ENCODE measurements around the gene HNRNPLL.

DNA sequence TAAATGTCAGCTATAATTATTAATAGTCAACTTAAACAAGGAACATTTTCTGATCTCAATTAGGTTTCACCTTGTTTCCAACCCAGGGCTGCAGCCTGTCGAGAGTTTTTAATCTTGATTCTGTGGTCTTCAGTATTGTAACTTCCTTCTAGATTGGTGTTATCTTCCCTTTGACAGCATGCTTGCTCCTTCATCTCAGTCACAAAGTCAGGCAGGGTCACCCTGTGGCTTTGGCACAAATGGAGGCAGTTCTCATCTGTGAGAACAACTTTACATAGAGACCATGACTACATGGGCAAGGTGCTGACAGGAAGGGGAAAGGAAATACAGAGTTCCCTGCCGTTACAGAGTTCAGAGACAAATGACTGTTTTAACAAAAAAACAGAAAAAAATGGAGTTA, 50.5 kb downstream of the HNRNPLL start:
- TF ChIP-seq, protein P1, sequence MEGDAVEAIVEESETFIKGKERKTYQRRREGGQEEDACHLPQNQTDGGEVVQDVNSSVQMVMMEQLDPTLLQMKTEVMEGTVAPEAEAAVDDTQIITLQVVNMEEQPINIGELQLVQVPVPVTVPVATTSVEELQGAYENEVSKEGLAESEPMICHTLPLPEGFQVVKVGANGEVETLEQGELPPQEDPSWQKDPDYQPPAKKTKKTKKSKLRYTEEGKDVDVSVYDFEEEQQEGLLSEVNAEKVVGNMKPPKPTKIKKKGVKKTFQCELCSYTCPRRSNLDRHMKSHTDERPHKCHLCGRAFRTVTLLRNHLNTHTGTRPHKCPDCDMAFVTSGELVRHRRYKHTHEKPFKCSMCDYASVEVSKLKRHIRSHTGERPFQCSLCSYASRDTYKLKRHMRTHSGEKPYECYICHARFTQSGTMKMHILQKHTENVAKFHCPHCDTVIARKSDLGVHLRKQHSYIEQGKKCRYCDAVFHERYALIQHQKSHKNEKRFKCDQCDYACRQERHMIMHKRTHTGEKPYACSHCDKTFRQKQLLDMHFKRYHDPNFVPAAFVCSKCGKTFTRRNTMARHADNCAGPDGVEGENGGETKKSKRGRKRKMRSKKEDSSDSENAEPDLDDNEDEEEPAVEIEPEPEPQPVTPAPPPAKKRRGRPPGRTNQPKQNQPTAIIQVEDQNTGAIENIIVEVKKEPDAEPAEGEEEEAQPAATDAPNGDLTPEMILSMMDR (conservative IDR thresholded peaks at IDR 0.05) = no peak
- no peak for TF ChIP-seq ZFX (IDR thresholded peaks at IDR 0.05)
